Peyer's patch (tissue), 4 donors: ENCODE measurements around the gene RHCE. TPM values are rescaled to one million over a fixed set of nuclear protein-coding genes. Genes with fewer than 3 reads are reported as not detected.

Source experiments
- DNase-seq, 3 donors: peaks; one replicate each; pipeline ENCODE4 v3.0.0-alpha.2; 2017 to 2019
- H3K27ac ChIP-seq, 4 donors: fragments of 200-600 bp; sonication (generic); one replicate each; pipeline ENCODE4 v1.5.1; 2016 to 2019
- H3K27me3 ChIP-seq, 2 donors: fragments of 200-600 bp; sonication (generic); one replicate each; pipeline ENCODE4 v1.5.1; 2019
- H3K36me3 ChIP-seq, 3 donors: fragments of 200-600 bp; sonication (generic); one replicate each; pipeline ENCODE4 v1.5.1; 2016 to 2019
- H3K4me1 ChIP-seq, 4 donors: fragments of 200-600 bp; sonication (generic); one replicate each; pipeline ENCODE4 v1.5.1; 2016 to 2019
- H3K4me3 ChIP-seq, 4 donors: fragments of 200-600 bp; sonication (generic); 1 replicate in 3 of 4; 2 replicates in 1 of 4; pipeline ENCODE4 v1.5.1; 2016 to 2019; ENCODE audit warnings: mild to moderate bottlenecking in 1 of 4
- H3K9me3 ChIP-seq, 4 donors: fragments of 200-600 bp; sonication (generic); one replicate each; pipeline ENCODE4 v1.5.1; 2016 to 2019; ENCODE audit warnings: mild to moderate bottlenecking in 1 of 4
- POLR2A ChIP-seq, 2 donors: fragments of 450-650 bp; IDR thresholded peaks; one replicate each; pipeline ENCODE4 v1.5.1; 2017; ENCODE audit warnings: antibody characterized with exemption in 2 of 2, mild to moderate bottlenecking in 2 of 2, moderate library complexity in 2 of 2
- total RNA-seq, 4 donors: library from RNA; depleted of rRNA; stranded (reverse); fragments of >200 nt; gene quantifications; one replicate each; pipeline ENCODE4 v1.1.0, GENCODE V29; 2016
- TF ChIP-seq, protein P1 (sequence below), 6 experiments: fragments of 450-650 bp in 4 of 6; fragments of 200-600 bp in 2 of 6; sonication (generic) in 1 of 6; IDR thresholded peaks; one replicate each; pipeline ENCODE4 v1.5.1; 2017 to 2019; ENCODE audit warnings: antibody characterized with exemption in 6 of 6, mild to moderate bottlenecking in 3 of 6, moderate library complexity in 1 of 6

RHCE gene
- total RNA-seq, 4 donors from 2014 or later: 0.70 TPM; not detected in 3

DNA sequence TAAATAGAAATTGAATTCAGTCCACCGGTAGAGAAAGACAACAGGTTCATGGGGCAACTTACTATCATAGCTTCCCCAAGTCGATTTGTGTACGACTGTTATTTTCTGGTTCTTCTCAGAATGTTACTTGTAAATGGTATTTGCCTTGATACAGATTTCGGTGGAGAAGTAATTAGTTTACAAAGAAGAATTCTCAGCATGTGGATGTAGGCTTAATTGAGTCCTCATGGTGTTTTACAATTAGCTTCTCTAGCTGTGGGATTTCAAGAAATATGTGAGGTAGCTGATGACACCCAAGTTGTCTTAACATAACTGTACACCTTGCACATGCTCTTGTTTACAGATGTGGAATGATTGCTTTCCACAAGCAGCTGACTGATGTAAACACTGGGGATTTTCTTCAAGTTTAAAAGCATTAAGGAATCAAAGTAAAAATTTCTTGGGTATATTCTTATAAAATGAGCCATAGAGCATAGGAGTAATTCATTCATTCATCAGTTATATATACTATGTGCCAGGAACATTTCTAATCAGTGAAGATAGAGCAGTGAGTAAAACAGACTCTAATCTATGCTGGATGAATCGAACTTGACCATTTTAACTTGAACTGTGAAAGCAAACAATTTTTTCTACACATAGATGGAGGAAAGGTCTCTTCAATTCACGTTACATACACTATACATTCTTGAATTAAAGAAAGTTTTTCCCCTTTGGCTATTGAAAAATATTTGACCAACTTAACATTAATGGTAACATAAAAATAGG lies 11.5 kb upstream of the RHCE start:
- peaks cover 0 to 49% (median 10%) of the 10 kb centered on the region in 4 donors for H3K4me1 ChIP-seq
- TF ChIP-seq, protein P1, sequence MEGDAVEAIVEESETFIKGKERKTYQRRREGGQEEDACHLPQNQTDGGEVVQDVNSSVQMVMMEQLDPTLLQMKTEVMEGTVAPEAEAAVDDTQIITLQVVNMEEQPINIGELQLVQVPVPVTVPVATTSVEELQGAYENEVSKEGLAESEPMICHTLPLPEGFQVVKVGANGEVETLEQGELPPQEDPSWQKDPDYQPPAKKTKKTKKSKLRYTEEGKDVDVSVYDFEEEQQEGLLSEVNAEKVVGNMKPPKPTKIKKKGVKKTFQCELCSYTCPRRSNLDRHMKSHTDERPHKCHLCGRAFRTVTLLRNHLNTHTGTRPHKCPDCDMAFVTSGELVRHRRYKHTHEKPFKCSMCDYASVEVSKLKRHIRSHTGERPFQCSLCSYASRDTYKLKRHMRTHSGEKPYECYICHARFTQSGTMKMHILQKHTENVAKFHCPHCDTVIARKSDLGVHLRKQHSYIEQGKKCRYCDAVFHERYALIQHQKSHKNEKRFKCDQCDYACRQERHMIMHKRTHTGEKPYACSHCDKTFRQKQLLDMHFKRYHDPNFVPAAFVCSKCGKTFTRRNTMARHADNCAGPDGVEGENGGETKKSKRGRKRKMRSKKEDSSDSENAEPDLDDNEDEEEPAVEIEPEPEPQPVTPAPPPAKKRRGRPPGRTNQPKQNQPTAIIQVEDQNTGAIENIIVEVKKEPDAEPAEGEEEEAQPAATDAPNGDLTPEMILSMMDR (IDR thresholded peaks at IDR 0.05): no peak
- TF ChIP-seq POLR2A (IDR thresholded peaks at IDR 0.05): no peak
- no peaks in the 10 kb centered on the region for H3K27me3 ChIP-seq
- H3K36me3 ChIP-seq: no peaks in the 10 kb centered on the region
- H3K4me3 ChIP-seq: peak overlapping the region; percentile 90 to 99 (median 92)
- peak overlapping the region in 3 of 4 donors; percentile 90 to 97 (median 95) for H3K27ac ChIP-seq
- DNase-seq: no peak
- H3K9me3 ChIP-seq: no peaks in the 10 kb centered on the region

DNA sequence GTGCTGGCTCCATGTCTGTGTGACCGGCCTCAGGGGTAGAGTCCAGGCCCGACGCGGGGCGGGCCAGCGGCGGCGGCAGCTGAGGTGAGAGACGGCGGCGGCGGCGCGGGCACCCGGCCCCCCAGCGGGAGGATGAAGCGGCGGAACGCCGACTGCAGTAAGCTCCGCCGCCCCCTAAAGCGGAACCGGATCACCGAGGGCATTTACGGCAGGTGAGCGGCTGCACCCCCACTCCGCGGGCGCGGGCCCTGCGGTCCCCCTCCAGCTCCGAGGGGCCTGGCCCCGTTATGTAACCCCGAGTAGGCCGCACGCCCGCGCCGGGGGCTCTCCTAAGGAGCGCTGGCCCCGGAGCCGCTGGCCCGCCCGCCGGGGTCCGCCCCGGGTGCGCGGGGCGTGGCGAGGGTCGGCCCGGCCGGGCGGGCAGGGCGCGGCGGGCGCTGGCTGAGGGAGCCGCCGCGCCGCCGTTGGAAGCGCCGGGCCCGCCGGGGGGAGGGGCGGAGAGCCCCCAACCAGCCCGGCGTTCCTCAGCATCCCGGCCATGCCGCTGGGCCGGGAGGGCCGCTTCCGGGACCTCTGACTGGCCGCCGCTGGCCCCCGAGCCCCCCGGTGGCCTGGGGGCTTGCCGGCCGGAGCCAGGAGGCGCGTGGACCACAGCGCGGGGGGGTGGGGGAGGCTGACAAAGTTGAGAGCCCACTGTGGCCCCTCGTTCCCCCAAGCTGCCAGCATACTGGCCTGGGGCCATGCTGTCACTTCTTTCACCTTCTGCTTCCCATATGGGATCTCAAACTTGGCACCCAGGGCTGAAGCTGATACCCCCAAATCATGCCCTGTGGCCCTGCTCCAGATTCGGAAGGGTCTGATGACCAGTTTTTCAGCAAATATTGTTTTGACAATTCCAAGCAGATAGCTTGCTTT lies 10.6 kb upstream of the RHCE start:
- H3K27ac ChIP-seq: peak overlapping the region; percentile 90 to 97 (median 94)
- H3K9me3 ChIP-seq: no peaks in the 10 kb centered on the region
- H3K4me3 ChIP-seq: peak overlapping the region; percentile 90 to 99 (median 92)
- H3K4me1 ChIP-seq: peaks cover 0 to 45% (median 10%) of the 10 kb centered on the region in 4 donors
- no peaks in the 10 kb centered on the region for H3K36me3 ChIP-seq
- peak in 2 of 3 donors; percentile 50 to 59 for DNase-seq
- TF ChIP-seq, protein P1 (IDR thresholded peaks at IDR 0.05): peak in 1 of 6 experiments; percentile 24
- TF ChIP-seq POLR2A (IDR thresholded peaks at IDR 0.05): peak; percentile 27 to 52
- no peaks in the 10 kb centered on the region for H3K27me3 ChIP-seq

DNA sequence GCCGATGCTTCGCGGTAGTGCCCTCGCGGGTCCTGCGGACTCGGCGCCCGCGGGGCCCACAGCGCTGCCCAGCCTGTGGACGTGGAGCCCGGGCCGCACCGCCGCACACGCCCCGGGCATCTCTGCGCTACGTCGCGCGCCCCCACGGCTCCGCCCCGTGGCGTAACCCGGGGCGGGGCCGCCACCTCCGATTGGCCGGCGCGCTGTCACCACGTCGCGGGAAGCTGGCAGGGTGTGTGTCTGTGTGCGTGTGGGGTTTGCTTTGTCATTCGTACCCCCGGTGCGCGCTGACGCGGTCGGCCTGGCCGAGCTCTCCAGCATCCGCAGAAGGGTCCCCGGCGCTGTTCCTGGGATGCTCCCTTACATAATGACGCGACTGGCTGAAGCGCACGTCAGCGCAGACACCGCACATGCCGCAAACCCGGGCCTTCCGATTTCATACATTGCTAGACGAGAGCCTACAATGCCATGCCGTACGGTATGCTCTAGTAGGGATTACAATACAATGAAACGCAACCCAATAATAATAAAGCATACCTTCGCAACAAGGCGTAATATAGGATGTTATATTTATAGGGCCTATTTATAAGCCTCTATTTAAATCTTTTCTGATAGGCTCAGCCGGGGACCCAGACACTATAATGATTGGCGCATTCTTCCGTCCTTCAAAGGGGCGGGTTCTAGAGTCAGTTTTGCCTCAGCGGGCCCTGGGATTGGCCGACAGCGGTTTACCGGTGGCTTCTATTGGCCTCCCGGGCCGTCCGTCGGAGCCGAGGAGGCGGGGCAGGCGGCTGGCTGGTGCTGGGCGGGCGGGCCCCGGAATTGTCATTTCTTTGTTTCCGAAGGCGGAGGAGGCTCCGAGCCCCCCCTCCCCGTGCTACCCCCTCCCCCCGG lies 9.7 kb upstream of the RHCE start, which contains the start of gene MACO1:
Gene MACO1, plus strand, starts transcription at position 825 of the 894 bp plus-strand sequence. CDS start 202 bp downstream, outside the sequence.
- peak; percentile 96 to 98 (median 98) for DNase-seq
- peaks cover 0 to 36% (median 6%) of the 10 kb centered on the region in 4 donors for H3K4me1 ChIP-seq
- TF ChIP-seq POLR2A (IDR thresholded peaks at IDR 0.05): peak; percentile 89 to 90
- TF ChIP-seq, protein P1 (IDR thresholded peaks at IDR 0.05): no peak
- H3K9me3 ChIP-seq: no peaks in the 10 kb centered on the region
- H3K36me3 ChIP-seq: no peaks in the 10 kb centered on the region
- H3K27ac ChIP-seq: peak within 1 kb of the TSS; percentile 90 to 97 (median 94)
- peak within 1 kb of the TSS; percentile 90 to 99 (median 92) for H3K4me3 ChIP-seq
- no peaks in the 10 kb centered on the region for H3K27me3 ChIP-seq

DNA sequence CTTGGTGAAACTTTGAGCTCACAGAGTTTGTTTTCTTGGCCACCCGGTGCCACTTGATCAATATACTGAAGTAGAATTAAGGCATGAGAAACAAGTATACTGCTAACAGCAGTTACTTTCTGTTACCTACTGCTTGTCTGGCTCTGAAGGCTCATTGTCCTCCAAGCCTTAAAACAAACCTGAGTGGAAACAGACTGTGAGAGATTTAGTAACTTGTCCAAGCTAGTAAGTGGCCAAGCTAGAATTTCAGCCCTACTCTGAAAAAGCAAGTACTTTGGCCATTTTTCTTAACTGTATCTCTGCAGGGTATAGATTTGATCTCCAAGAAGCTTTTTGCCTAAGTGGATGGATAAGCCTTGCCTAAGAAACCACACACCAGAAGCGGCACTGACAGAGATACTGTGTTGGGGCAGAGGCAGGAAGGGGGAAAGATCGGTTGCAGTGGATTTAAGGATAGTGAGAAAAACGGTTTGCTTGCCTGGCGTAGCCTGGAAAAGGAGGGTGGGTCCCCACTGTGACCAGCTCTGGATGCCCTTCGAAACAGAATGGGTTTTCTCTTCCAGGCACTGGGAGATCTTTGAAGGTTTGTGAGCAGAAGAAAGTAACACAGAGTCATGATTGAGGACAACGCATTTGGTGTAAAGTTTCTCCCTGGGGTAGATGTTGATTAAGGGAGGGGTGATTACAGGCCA lies 8.0 kb upstream of the RHCE start:
- H3K27ac ChIP-seq: no peak overlapping the region
- no peaks in the 10 kb centered on the region for H3K36me3 ChIP-seq
- no peaks in the 10 kb centered on the region for H3K9me3 ChIP-seq
- no peak for TF ChIP-seq POLR2A (IDR thresholded peaks at IDR 0.05)
- TF ChIP-seq, protein P1 (IDR thresholded peaks at IDR 0.05): no peak
- H3K4me3 ChIP-seq: no peak overlapping the region
- no peaks in the 10 kb centered on the region for H3K27me3 ChIP-seq
- DNase-seq: no peak
- peaks cover 0 to 19% (median 3%) of the 10 kb centered on the region in 4 donors for H3K4me1 ChIP-seq
